LHCN-M2 (cell line): ENCODE data around the gene CKAP2L. TPM values are rescaled to one million over a fixed set of nuclear protein-coding genes. Genes with fewer than 3 reads are reported as not detected.
"Not testable (repeated sequence)": the region's sequence is repeated elsewhere in the genome, so short reads cannot be mapped to it uniquely, and the experiment has no call there.

Source experiments
- DNase-seq: peaks from one replicate; pipeline ENCODE4 v3.0.0-alpha.2; 2012; ENCODE audit warnings: low read depth
- total RNA-seq: library from RNA; depleted of rRNA; stranded (reverse); fragments of >200 nt; gene quantifications from 2 replicates; pipeline ENCODE4 v1.2.3, GENCODE V29; 2014

CKAP2L gene
- total RNA-seq, 1 experiment from 2014 or later, result 33.2 TPM

- no peak for DNase-seq
Measured at GRCh38 chr2:112727276-112728028, 37.0 kb downstream of the CKAP2L start.

DNA sequence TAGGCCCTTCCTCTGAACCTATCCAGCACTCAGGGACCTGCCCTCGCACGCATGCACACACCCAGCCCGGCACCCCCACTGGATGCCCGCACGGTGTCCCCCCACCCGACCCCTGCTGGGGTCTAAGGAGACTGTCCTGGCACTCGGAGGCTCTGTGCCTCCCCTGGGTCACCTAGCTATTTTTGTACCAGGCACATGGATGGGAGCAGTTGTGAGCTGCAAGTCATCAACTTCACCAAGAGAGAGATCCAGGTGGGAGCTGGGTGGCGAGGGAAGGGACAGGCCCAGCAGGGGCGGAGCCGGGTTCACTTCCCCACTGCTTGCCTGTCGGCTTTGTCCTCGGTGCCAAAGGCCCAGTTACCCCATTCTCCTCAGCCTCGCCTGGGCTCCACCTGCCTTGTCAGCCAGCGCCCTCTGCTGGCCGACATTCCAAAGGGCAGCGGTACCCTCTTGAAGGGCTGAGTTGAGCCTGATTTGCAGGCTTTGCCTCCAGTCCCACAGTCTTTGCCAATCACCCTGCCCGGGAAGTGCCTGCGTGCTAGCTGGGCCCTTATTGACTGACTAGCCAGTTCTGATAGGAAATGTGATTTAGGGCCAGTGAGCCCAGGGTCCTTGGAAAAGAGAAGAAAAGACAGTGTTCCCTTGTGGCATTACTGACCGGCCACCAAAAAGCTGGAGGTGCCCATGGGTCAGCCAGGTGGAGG, 37.8 kb downstream of the CKAP2L start:
- DNase-seq, result peak; percentile 86

- DNase-seq, result no peak
Measured at GRCh38 chr2:112725545-112726457, 38.6 kb downstream of the CKAP2L start.

DNA sequence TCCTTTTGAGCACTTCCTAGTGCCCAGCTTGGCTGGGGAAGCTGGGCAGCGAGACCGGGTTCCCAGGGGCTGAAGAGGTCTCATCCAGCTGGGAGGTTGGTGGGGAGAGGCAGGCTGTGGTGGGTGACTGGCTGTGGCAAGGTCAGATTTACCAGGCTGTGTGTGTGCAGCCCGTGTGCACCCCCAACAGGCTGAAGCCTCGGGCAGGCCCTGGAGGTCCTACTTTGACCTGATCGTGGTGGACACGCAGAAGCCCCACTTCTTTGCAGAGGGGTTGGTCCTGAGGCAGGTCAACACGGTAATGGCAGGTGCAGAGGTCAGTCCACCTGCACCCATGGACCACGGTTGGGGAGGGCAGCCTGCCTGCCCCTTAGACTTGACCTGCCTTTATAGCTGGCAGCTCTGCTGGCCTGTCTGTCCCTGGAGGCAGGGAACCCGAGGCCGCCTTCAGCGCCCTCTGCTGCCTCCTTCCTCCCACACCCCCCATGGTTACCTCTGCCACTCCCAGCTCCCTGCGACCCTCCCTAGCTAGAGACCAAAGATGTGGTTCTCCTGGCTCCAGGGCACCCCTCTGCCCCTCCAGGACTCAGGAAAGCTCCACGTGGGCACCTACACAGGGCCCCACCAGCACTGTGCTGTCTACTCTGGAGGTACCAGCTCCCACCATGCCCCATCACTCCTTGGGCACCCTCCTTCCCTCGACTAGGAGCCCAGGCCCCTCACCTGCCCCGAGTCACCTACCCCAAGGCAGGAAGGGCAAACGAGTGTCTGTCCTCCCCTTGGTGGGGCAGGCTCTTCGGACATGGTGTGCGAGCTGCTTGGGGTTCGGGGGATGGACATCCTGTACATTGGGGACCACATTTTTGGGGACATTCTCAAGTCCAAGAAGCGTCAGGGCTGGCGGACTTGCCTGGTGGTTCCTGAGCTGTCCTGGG, 39.6 kb downstream of the CKAP2L start:
- DNase-seq, result no peak

- no peak for DNase-seq
Measured at GRCh38 chr2:112723995-112724394, 40.4 kb downstream of the CKAP2L start.

- DNase-seq, result no peak
Measured at GRCh38 chr2:112723547-112723940, 40.9 kb downstream of the CKAP2L start.

DNA sequence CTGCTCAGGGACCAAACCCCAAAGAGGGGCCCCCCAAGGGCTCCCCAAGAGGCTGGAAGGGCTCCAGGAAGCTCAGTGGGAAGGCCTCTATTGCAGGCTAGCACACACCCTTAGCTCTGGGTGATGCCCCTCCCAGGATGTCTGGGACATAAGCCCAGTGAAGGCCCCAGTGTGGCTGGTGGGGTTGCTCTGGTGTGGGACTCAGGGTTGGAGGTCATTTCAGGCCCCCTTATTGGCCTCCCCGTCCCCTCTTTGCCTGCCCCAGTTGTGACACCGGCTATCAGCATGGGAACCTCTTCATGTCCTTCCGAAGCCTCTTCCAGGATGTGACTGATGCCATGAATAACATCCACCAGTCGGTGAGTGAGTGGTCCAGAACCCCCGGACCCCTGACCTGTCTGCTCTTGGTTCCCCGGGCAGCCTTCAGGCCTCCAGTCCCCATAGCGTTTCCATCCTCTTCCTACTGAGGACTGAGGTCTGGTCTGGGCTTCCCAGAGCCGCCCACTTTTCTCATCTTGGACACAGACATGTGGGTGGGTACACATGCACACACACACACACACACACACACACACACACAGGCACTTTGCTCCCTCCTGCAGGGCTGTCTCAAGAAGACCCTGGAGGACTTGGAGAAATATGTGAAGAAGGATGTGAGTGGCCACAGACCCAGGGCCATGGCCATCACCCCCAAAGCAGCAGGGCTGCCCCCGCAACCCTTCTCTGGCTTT, 41.4 kb downstream of the CKAP2L start:
- DNase-seq, result no peak

- DNase-seq, result no peak
Measured at GRCh38 chr2:112721819-112722522, 42.4 kb downstream of the CKAP2L start.

- no peak for DNase-seq
Measured at GRCh38 chr2:112720785-112721184, 43.6 kb downstream of the CKAP2L start, which contains the start of gene NT5DC4. NT5DC4 (plus strand) TSS chr2:112721020; CDS start chr2:112721080, 60 bp downstream.

- no peak for DNase-seq
Measured at GRCh38 chr2:112718863-112719370, 45.5 kb downstream of the CKAP2L start.

DNA sequence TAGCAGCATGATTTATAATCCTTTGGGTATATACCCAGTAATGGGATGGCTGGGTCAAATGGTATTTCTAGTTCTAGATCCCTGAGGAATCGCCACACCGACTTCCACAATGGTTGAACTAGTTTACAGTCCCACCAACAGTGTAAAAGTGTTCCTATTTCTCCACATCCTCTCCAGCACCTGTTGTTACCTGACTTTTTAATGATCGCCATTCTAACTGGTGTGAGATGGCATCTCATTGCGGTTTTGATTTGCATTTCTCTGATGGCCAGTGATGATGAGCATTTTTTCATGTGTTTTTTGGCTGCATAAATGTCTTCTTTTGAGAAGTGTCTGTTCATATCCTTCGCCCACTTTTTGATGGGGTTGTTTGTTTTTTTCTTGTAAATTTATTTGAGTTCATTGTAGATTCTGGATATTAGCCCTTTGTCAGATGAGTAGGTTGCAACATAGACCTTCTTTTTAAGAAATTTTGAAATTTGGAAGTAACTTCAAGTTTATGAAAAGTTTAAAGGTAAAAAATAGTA, 47.5 kb downstream of the CKAP2L start:
- DNase-seq, result not testable (repeated sequence)

- DNase-seq, result not testable (repeated sequence)
Measured at GRCh38 chr2:112716094-112716493, 48.3 kb downstream of the CKAP2L start.

DNA sequence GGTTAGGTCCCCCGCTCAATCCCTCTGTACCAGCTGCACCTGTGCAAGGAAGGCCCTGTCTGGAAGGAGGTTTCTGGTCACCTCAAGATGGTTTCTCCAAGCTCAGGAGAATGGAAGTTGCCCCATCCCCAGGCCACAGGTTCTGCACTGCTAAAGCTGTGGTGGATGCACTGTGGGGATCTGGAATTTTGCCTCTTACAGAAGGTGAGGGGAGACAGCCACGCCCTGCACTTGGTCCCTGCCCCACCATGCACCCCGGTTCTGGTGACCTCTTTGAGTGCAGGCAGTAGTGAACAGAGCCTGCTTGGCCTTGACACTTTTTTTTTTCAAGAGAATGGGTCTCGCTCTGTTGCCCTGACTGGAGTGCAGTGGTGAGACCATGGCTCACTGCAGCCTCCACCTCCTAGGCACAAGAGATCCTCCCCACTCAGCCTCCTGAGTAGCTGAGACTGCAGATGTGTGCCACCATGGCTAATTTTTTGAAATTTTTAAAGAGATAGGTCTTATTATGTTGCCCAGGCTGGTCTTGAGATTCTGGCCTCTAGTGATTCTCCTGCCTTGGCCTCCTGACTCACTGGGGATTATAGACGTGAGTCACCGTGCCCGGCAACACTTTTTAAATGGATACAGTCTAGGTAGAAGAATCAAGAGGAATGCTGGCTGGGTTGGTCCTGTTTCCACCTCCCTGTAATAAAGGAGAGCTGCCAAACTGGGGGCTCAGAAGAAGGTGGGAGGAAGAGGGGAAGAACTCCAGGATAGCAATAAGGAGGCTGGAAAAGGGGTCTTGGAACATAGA, 49.4 kb downstream of the CKAP2L start:
- peak; percentile 62 for DNase-seq

DNA sequence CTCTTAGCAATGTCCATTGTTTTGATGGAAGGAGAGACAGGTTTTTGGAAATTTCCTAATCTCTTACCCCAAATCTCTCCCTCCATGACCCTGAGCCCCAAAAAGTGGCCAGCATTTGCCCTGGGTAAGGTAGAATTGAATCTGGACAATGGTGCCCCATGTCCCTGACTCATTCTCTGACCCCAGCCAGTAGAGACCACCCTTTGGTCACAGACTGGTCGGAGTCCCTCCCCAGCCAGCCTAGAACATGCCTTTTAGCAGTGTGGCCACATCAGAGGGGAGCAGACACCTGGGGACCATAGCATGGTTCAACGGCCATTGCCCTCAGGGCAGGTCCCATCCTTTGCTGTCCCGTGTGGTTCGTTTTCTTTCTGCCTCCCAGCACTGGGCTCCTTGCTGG, 50.1 kb downstream of the CKAP2L start:
- DNase-seq, result no peak

- DNase-seq, result no peak
Measured at GRCh38 chr2:112713926-112714325, 50.5 kb downstream of the CKAP2L start.

- DNase-seq, result no peak
Measured at GRCh38 chr2:112713585-112713925, 50.9 kb downstream of the CKAP2L start.

- peak; percentile 58 for DNase-seq
Measured at GRCh38 chr2:112712903-112713584, 51.4 kb downstream of the CKAP2L start.

DNA sequence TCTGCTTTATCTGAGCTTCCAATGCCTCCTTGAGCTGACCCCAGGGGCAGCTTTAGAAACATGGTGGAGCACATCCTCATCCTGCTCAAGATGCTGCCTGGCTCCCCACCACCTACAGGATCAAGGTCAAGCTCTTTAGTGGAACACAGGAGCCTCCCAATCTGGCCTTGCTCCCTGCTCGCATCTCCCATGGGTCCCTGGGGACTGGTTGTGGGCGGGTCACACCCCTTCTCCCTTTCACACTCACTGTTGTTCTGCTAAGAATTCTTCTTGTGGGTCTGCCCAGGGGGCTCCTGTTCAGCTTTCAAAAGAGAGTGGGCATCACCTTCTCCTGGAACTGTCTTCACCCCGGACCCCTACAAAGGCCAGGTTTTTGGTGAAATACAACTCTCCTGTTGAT, 51.9 kb downstream of the CKAP2L start:
- DNase-seq, result no peak
